Cardiac muscle cell (in vitro differentiated cells and primary cell): ENCODE results near the gene FAM83C. TPM values are rescaled to one million over a fixed set of nuclear protein-coding genes. Genes with fewer than 3 reads are reported as not detected.

Experiments used
- DNase-seq, 2 donors: peaks; one replicate each; pipeline versions ENCODE4 v3.0.0 to v3.0.0-alpha.2; 2010 to 2017; ENCODE audit warnings: low read depth in 1 of 2, low spot score in 1 of 2
- H3K27ac ChIP-seq: fragments of 200-600 bp; sonication (generic); 2 replicates; pipeline ENCODE4 v1.5.1; 2016
- H3K27me3 ChIP-seq: fragments of 200-600 bp; sonication (generic); 2 replicates; pipeline ENCODE4 v1.6.0; 2016; ENCODE audit warnings: control low read depth
- H3K36me3 ChIP-seq: fragments of 200-600 bp; sonication (generic); 2 replicates; pipeline ENCODE4 v1.5.1; 2016; ENCODE audit warnings: control low read depth
- H3K4me1 ChIP-seq: fragments of 200-600 bp; sonication (generic); 2 replicates; pipeline ENCODE4 v1.8.1; 2017; ENCODE audit warnings: low read depth, mild to moderate bottlenecking, mixed run types
- H3K4me3 ChIP-seq: fragments of 200-600 bp; sonication (generic); 2 replicates; pipeline ENCODE4 v1.5.1; 2016; ENCODE audit warnings: mild to moderate bottlenecking
- H3K9me3 ChIP-seq: fragments of 200-600 bp; sonication (generic); 2 replicates; pipeline ENCODE4 v1.5.1; 2017; ENCODE audit warnings: low read depth, mild to moderate bottlenecking, control low read depth
- CTCF ChIP-seq: IDR thresholded peaks from 2 replicates; pipeline ENCODE4 v1.5.1; 2012; ENCODE audit warnings: low read depth, mild to moderate bottlenecking, low read length
- polyA plus RNA-seq: library from polyadenylated mRNA; unstranded; fragments of >200 nt; fragmentation: Nextera tagmentation; extraction: Ambion mirVana; gene quantifications from 2 replicates; pipeline ENCODE4 v1.2.1, GENCODE V29; 2016
- total RNA-seq: library from RNA; depleted of rRNA; stranded (reverse); fragments of >200 nt; gene quantifications from 2 replicates; pipeline ENCODE4 v1.2.3, GENCODE V29; 2016

Gene FAM83C
- total and polyA plus RNA-seq, 2 experiments from 2014 or later: not detected

GRCh38 chr20:35334311-35335101 lies 42.3 kb upstream of the FAM83C start:
- Histone ChIP-seq H3K9me3 (no peaks in the 10 kb centered on the region), H3K27ac (no peak overlapping the region), H3K27me3 (no peaks in the 10 kb centered on the region), H3K36me3 (no peaks in the 10 kb centered on the region), H3K4me3 (no peak overlapping the region), H3K4me1 (no peaks in the 10 kb centered on the region)
- no peak for TF ChIP-seq CTCF
- no peak for DNase-seq

- H3K4me1 ChIP-seq: no peaks in the 10 kb centered on the region
- no peaks in the 10 kb centered on the region for H3K36me3 ChIP-seq
- H3K4me3 ChIP-seq: no peak overlapping the region
- no peak for DNase-seq
- no peaks in the 10 kb centered on the region for H3K27me3 ChIP-seq
- TF ChIP-seq CTCF: no peak
- no peak overlapping the region for H3K27ac ChIP-seq
- no peaks in the 10 kb centered on the region for H3K9me3 ChIP-seq
Observed at GRCh38 chr20:35333606-35334005, 41.4 kb upstream of the FAM83C start.

- TF ChIP-seq CTCF: no peak
- no peak for DNase-seq
- no peaks in the 10 kb centered on the region for H3K27me3 ChIP-seq
- H3K9me3 ChIP-seq: no peaks in the 10 kb centered on the region
- H3K4me1 ChIP-seq: no peaks in the 10 kb centered on the region
- H3K36me3 ChIP-seq: no peaks in the 10 kb centered on the region
- H3K4me3 ChIP-seq: no peak overlapping the region
- no peak overlapping the region for H3K27ac ChIP-seq
Observed at GRCh38 chr20:35332540-35333200, 40.4 kb upstream of the FAM83C start.

GRCh38 chr20:35329435-35330139 lies 37.4 kb upstream of the FAM83C start:
- Histone ChIP-seq H3K27ac (no peak overlapping the region), H3K4me1 (peaks cover 5% of the 10 kb centered on the region), H3K36me3 (no peaks in the 10 kb centered on the region), H3K27me3 (no peaks in the 10 kb centered on the region), H3K4me3 (no peak overlapping the region), H3K9me3 (no peaks in the 10 kb centered on the region)
- DNase-seq: peak; percentile 48 to 50
- peak; percentile 61 for TF ChIP-seq CTCF

- H3K27ac ChIP-seq: no peak overlapping the region
- DNase-seq: no peak
- H3K4me3 ChIP-seq: no peak overlapping the region
- peaks cover 5% of the 10 kb centered on the region for H3K4me1 ChIP-seq
- no peak for TF ChIP-seq CTCF
- no peaks in the 10 kb centered on the region for H3K27me3 ChIP-seq
- H3K36me3 ChIP-seq: no peaks in the 10 kb centered on the region
- H3K9me3 ChIP-seq: no peaks in the 10 kb centered on the region
Observed at GRCh38 chr20:35328689-35329088, 36.5 kb upstream of the FAM83C start.
